HG03442 (cell line): ENCODE results near the gene NIF3L1.
A peak's percentile ranks its signal among the peaks of the same experiment; 100 is the strongest.
"Not testable (repeated sequence)": the region's sequence is repeated elsewhere in the genome, so short reads cannot be mapped to it uniquely, and the experiment has no call there.

Experiments
- ATAC-seq: cut with Tn5 transposase; IDR thresholded peaks from one replicate; pipeline ENCODE4 v1.9.1; 2021; ENCODE audit warnings: mild to moderate bottlenecking, moderate library complexity; ENCODE audit not compliant: unreplicated experiment

The NIF3L1 gene

GRCh38 chr2:200871151-200871550 is 18.0 kb upstream of the NIF3L1 start:
- no peak for ATAC-seq

- ATAC-seq: no peak
These were observed 15.6 kb upstream of the NIF3L1 start for GRCh38 chr2:200873560-200873959.

GRCh38 chr2:200877443-200877842 is 11.7 kb upstream of the NIF3L1 start:
- no peak for ATAC-seq

GRCh38 chr2:200878289-200878880 is 10.8 kb upstream of the NIF3L1 start:
- ATAC-seq: no peak

GRCh38 chr2:200881715-200882249 is 7.4 kb upstream of the NIF3L1 start:
- not testable (repeated sequence) for ATAC-seq

GRCh38 chr2:200899482-200899881 is 10.3 kb downstream of the NIF3L1 start:
- ATAC-seq: no peak

GRCh38 chr2:200901459-200902072 is 12.4 kb downstream of the NIF3L1 start:
- ATAC-seq: peak; percentile 99

- ATAC-seq: no peak
These were observed 16.6 kb downstream of the NIF3L1 start for GRCh38 chr2:200905618-200906296.

GRCh38 chr2:200909958-200910357 is 20.8 kb downstream of the NIF3L1 start:
- ATAC-seq: no peak

GRCh38 chr2:200913654-200914053 is 24.5 kb downstream of the NIF3L1 start:
- ATAC-seq: no peak

- no peak for ATAC-seq
These were observed 33.3 kb downstream of the NIF3L1 start for GRCh38 chr2:200922439-200922838.

- no peak for ATAC-seq
These were observed 40.4 kb downstream of the NIF3L1 start for GRCh38 chr2:200929334-200930249.

- ATAC-seq: no peak
These were observed 41.9 kb downstream of the NIF3L1 start for GRCh38 chr2:200930947-200931626.

- ATAC-seq: no peak
These were observed 50.7 kb downstream of the NIF3L1 start for GRCh38 chr2:200939832-200940231.

- no peak for ATAC-seq
These were observed 54.4 kb downstream of the NIF3L1 start for GRCh38 chr2:200943527-200944105.

GRCh38 chr2:200944467-200945394 is 55.6 kb downstream of the NIF3L1 start:
- no peak for ATAC-seq

GRCh38 chr2:200945395-200945729 is 56.2 kb downstream of the NIF3L1 start:
- no peak for ATAC-seq

GRCh38 chr2:200950378-200950777 is 61.2 kb downstream of the NIF3L1 start:
- no peak for ATAC-seq
